ENCODE measurements around the gene RHBDD2.
"Not testable (repeated sequence)": the region's sequence is repeated elsewhere in the genome, so short reads cannot be mapped to it uniquely, and the experiment has no call there.

Gene RHBDD2

DNA sequence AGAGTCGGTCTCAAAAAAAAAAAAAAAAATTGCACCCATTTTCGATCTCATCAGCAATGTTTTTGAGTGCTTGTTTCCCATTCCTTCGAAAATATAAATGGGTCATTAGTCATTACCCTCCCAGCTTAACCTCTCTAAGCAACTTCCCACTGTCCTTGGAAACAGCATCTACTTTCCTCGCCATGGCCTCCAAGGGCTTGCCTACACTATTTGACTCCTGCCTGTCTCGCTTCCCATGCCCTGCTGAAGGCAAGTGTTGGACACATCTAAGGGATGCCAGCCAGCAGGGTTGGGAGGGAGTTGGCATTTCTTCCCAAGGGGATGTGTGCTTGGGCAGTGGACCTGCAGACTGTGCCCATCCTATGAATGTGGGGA, 12.7 kb upstream of the RHBDD2 start:
- in situ Hi-C loops (cut with HindIII; ENCODE audit: low sequenced_read_pairs): no loop called here

DNA sequence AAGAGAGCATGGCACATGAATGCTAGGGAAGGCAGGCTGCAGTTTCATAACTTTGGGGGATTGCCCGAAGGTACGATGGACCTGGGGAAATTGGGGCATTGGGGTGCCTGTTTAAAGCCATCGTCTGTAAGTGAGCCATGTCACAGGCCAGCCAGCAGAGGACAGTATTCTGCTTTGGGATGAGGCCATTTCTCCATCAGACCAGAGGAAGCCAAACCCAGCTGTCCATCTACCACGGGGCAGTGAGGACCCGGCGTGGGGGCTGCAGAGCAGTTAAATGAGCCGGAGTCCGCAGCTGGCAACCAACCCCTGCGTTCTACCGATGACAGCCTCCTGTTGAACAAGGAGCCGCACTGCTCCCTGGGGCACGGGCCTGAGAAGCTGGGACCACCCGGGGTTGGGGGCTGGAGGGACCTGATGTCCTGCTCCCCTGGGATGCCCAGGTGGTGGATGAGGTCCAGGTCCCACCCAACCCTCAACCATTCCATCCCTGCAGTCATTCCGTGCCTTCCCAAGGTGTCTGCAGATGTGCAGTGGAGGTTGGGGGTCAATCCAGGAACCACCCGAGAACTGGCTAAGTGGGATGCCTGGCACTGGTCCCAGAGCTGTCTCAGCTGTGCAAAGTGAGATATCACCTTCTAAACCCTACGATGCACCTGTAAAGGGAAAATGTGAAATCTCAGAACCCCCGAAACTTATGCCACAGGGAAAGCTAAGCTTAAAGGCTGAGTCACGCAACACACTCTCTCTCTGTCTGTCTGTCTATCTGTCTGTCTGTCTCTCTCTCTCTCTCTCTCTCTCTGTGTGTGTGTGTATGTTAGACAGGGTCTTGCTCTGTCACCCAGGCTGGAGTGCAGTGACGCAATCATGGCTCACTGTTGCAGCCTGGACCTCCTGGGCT, 12.1 kb upstream of the RHBDD2 start:
- in situ Hi-C loops (cut with HindIII; ENCODE audit: low sequenced_read_pairs): no loop called here

DNA sequence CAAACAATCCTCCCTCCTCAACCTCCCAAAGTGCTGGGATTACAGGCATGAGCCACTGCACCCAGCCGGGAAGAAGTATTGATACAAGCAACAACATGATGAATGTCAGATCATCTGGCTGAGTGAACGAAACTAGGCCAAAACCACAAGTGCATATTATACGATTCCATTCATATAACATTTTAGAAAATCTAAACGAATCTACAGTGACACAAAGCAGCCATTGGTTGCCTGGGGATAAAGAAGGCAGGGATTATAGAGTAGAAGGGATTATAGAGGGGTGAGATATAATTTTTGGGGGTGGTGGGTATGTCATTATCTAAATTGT, 11.5 kb upstream of the RHBDD2 start:
- in situ Hi-C loops (cut with HindIII; ENCODE audit: low sequenced_read_pairs): no loop called here

DNA sequence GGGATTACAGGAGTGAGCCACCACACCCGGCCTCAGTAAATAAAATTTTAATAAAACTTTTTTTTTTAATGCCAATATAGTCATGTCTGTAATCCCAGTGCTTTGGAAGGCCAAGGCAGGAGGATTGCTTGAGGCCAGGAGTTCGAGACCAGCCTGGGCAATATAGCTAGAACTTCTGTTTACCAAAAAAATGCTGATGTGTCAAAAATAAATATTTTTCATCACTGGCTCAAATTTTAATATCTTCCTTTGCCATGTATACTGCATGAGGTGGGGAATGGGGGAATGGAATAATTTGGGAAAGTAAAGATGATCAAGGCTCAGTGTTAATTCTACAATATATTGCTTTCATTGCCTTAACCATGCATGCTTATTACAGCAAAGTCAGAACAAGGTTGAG, 10.7 kb upstream of the RHBDD2 start:
- in situ Hi-C loops (cut with HindIII; ENCODE audit: low sequenced_read_pairs): no loop called here

DNA sequence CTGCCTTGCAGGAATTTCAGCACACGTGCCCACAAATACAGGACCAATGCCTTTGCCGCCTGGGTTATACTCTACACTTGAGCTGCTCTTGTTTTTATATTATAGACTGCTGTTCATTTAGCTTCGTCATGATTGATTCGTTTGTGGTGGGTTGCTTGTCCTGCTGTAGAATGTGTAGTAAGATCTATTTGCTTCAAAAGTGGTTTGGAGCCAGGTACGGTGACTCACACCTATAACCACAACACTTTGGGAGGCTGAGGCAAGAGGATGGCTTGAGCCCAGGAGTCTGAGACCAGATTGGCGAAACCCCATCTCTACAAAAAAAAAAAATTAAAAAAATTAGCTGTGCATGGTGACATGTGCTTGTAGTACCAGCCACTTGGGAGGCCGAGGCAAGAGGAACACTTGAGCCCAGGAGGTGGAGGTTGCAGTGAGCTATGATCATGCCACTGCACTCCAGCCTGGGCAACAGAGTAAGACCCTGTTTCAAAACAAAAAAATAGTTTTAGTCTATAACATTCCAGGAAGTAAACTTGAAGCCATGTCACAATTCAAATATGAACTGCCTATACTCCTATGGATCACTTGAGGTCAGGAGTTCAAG, 9.0 kb upstream of the RHBDD2 start:
- in situ Hi-C loops (cut with HindIII; ENCODE audit: low sequenced_read_pairs): no loop called here

DNA sequence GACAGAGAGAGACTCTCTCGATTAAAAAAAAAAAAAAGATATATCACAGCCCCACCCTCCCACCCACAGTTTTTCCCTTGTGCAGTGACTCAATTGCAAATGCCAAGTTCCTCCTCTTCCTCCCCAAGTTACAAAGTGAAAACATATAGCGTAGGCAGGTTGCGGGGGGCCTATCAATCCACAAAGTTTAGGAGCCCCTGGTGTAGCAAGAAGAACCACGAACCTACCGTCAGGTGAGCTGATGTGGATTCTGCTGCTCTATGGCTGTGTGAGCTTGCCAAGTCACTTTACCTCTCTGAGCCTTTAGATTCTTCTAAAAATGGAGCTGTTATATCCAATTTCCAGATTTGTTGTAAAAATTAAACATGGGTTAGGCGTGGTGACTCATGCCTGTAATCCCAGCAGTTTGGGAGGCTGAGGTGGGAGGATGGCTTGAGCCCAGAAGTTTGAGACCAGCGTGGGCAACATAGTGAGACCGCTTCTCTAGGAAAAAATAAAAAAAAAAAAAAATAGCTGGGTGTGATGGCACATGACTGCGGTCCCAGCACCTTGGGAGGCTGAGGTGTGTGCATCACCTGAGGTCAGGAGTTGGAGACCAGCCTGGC, 8.2 kb upstream of the RHBDD2 start:
- in situ Hi-C loops (cut with HindIII; ENCODE audit: low sequenced_read_pairs): no loop called here

DNA sequence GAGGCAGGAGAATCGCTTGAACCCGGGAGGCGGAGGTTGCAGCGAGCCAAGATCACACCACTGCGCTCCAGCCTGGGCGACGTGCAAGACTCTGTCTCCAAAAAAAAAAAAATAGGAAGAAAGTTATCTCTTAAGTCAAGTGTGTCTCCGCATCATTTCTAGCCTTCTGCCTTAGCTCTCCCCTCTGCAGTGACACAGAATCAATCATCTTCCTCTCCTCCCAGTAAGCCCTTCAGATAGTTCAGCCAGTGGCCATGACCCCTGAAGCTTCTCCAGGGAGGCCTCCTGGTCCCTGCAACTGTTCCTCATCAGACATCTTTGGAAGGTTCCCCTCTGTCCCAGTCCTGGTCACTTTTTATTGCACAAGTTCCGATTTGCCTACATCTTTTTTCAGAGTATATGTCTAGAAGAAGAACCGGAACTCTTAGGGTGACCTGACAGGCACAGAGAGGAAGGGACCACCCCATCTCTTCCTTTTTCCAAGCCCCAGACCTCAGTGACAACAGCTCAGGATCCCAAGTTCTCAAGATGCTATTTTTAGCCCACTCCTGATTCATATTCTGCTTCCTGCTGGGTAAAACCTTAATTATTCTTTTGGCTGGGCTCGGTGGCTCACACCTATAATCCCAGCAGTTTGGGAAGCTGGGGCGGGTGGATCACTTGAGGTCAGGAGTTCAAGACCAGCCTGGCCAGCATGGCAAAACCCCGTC, 6.6 kb upstream of the RHBDD2 start:
- in situ Hi-C loops (cut with HindIII; ENCODE audit: low sequenced_read_pairs): no loop called here

DNA sequence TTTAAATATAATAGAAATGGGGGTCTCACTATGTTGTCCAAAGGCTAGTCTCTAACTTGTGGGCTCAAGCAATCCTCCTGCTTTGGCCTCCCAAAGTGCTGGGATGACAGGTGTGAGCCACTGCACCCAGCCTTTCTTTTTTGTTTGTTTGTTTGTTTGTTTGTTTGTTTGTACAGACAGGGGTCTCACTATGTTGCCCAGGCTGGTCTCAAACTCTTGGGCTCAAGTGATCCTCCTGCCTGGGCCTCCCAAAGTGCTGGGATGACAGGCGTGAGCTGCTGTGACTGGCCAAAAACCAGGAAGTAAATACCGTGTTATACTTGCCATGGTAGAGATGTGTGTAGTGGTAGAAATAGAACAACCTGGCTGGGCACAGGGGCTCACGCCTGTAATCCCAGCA, 4.7 kb upstream of the RHBDD2 start:
- in situ Hi-C loops (cut with HindIII; ENCODE audit: low sequenced_read_pairs): not testable (repeated sequence)

DNA sequence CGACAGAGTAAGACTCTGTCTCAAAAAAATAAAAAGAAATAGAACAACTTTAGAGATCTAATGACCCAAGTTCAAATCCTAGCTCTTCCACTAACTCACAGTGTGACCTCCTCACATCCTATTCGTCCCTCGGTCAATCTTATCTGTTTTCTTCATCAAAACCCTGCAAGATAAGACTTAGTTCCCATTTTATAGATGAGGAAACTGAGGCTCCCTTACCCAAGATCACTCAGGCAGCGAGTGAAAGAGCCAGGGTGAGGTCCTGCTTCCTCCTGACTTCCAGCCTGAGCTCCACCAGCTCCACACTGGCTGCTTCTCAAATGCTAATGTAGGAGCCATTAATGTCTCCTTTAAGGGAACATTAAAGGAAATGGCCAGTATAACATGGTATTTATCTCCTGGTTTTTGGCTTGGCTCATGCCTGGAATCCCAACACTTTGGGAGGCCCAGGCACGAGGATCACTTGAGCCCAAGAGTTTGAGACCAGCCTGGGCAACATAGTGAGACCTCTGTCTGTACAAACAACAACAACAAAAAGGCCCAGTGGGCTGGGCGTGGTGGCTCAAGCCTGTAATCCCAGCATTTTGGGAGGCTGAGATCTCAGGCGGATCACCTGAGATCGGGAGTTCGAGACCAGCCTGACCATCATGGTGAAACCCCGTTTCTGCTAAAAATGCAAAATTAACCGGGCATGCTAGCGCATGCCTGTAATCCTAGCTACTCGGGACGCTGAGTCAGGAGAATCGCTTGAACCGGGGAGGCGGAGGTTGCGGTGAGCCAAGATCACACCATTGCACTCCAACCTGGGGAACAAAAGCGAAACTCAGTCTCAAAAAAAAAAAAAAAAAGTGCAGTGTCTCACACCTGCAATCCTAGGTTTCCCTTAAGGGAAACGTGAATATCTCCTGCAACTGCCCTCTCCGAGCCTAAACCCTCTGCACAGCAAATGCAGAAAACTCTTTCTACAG, 3.4 kb upstream of the RHBDD2 start:
- in situ Hi-C loops (cut with HindIII; ENCODE audit: low sequenced_read_pairs): no loop called here

DNA sequence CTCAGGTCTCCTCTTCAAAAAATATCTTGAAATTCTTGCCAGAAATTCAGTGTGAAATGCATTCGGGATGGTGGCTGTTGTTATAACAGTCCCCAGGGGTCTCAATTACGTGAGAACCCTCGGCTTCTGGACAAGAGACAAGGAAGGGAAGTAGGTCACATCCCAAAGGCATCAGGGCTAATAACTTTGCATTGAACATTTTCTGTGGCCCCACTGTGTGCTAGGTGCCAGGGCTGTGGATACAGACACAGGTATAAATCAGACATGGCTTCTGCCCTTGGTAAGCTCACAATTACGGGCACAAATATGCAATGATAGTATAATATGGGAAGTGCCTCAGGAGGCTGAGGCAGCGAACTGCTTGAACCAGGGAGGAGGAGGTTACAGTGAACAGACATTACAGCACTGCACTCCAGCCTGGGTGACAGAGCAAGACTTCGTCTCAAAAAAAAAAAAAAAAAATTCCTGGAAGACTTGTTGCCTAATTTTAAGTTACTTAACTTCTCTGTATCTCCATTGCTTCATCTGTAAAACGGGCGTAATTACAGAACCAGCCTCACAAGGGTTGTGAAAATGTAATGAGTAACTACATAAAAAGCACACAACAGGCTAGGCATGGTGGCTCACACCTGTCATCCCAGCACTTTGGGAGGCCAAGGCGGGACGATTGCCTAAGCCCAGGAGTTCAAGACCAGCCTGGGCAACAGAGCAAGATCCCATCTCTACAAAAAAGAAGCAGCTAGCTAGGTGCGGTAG, 2.5 kb upstream of the RHBDD2 start:
- in situ Hi-C loops (cut with HindIII; ENCODE audit: low sequenced_read_pairs): no loop called here

DNA sequence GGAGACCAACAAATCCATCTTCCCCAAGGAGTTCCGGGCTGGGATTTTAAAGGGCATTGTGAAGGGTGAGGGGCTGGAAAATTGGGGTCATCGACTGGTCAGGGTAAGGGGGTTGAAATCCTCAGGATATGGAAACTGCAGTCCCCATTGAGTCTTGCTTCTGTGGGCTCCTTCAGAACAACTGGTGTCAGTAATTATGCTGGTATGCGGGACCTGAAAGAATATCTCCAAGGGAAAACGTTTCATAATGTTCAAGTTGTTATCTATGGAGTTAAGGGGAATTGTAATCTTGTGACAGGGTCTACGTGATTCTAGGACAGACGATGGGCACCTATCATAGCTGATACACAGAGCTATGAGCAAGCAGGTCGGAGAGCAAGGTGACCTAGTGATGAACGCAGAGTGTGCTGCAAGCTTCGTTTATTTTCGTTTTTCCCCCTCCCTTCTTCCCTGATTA, 494 bp upstream of the RHBDD2 start:
- in situ Hi-C loops (cut with HindIII; ENCODE audit: low sequenced_read_pairs): no loop called here

DNA sequence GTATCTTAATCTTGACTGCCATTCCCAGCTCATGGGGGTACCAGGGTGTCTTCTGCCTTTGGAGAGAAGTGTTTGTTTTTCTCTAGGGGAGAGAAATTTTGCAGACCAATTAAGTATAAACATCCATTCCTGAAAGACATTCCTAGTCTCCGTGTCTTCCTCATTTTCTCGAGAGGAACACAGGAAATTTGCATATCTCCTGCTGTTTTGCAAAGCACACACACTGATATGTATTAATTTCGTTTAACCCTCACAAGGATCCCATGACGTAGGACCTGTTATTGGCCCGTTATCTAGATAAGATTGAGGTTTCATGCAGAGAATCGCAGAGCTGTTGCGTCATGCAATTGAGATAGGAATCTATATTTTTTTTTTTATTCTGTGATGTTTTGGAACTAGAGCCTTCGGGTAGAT, 944 bp downstream of the RHBDD2 start:
- in situ Hi-C loops (cut with HindIII; ENCODE audit: low sequenced_read_pairs): no loop called here

DNA sequence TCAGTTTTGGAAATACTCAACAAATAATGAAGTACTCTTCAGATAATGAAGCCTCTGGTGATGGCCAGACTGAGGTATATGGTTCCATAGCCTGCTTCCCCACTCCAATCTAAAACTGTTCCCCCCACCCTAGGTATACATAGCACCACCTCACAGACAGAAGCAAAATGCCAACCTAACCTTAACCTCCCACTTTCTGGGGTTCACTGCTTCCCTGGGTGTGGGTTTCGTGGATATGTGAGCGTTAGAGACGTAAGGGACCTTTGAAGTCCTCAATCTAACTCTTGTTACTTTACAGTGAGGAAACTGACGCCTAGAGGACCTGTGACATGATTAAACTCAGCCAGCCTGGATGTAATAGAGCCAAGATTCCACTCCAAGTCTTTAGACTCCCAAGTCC, 1.4 kb downstream of the RHBDD2 start:
- in situ Hi-C loops (cut with HindIII; ENCODE audit: low sequenced_read_pairs): no loop called here

DNA sequence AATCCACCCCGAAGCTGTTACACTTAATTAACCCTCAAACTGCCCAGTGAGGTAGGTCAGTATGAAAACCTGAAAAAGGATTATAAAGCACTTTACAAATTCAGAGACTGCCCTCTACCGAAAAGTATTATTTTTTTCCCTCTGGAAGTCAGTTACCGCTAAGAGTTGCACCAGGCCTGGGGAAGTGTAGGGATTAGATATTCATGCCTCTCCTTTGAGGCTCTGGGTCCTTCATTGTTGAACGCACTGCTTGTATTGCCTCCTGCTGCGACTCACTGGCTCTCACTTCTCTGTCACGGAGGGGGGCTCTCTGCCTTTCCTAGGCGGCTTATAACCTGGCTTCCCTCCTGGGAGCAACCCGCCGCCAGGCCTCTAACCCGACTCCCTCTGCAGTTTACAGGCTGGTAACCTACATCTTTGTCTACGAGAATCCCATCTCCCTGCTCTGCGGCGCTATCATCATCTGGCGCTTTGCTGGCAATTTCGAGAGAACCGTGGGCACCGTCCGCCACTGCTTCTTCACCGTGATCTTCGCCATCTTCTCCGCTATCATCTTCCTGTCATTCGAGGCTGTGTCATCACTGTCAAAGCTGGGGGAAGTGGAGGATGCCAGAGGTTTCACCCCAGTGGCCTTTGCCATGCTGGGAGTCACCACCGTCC, 2.7 kb downstream of the RHBDD2 start:
- in situ Hi-C loops (cut with HindIII; ENCODE audit: low sequenced_read_pairs): no loop called here

DNA sequence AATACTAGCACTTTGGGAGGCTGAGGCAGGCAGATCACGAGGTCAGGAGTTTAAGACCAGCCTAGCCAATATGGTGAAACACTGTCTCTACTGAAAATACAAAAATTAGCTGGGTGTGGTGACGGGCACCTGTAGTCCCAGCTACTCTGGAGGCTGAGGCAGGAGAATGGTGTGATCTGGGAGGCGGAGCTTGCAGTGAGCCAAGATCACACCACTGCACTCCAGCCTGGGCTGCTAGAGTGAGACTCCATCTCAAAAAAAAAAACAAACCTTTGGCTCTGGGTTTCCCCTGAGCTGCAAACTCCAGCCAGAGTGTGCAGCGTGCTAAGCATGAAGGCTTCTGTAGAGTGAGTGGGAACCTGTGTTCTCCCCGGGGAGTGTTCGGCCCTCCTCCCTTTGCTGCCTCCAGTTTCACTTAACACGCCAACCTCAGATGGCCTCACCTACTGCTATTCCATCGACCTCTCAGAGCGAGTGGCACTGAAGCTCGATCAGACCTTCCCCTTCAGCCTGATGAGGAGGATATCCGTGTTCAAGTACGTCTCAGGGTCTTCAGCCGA, 4.5 kb downstream of the RHBDD2 start:
- in situ Hi-C loops (cut with HindIII; ENCODE audit: low sequenced_read_pairs): not testable (repeated sequence)

DNA sequence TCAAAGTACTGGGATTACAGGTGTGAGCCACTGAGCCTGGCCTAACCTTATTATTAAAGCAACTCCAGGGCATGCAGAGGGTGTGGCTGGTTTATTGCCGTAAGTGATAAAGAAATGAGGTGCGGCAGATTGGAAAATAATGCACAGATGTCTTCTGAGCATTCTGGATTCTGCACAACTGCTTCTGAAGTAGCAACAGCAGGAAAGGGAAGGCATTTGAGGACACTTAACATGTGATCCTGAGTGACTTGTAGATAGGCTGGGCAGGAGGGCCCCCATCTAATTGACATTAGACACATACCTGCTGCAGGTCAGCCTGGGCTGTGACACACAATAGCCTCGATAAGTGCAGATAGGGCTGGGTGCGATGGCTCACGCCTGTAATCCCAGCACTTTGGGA, 5.6 kb downstream of the RHBDD2 start:
- in situ Hi-C loops (cut with HindIII; ENCODE audit: low sequenced_read_pairs): no loop called here

DNA sequence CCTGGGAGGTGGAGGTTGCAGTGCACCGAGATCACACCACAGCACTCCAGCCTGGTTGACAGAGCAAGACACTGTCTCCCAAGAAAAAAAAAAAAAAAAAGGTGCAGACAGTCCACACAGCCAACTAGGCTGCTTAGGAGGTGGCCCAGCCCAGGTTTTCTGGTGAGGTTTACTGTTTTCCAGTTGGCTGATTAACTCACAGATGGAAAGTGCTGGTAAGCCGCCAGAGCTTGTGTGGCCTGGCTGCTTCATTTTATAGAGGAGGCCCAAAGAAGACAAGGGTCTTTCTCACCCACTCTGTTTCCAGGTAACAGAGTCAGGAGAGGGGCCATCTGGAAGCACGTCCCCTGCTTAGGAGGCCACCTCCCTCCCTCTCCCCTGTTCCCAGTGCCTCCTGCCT, 6.2 kb downstream of the RHBDD2 start:
- in situ Hi-C loops (cut with HindIII; ENCODE audit: low sequenced_read_pairs): no loop called here

DNA sequence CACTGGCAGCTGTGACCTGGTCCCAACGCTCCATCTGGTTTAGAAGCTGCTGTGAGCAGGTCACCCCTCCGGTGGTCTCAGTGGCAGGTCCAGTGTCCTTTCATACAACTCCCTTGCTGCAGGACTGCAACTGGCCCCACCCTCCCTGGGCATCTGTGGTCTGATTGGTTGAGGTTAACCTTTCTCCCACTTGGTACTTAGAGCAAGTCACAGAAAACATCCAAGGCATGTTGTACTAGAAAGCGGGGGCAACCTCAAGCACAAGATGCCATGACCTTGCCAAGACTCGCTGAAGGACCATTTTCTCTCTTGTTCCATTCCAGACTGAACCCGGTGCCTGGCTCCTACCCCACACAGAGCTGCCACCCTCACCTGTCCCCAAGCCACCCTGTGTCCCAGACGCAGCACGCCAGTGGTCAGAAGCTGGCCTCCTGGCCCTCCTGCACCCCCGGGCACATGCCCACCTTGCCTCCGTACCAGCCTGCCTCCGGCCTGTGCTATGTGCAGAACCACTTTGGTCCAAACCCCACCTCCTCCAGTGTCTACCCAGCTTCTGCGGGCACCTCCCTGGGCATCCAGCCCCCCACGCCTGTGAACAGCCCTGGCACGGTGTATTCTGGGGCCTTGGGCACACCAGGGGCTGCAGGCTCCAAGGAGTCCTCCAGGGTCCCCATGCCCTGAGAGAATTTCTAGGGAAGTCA, 9.0 kb downstream of the RHBDD2 start:
- in situ Hi-C loops (cut with HindIII; ENCODE audit: low sequenced_read_pairs): no loop called here
